Ureter (tissue), 1 donor: ENCODE results near the gene IFNL2. TPM values are rescaled to one million over a fixed set of nuclear protein-coding genes. Genes with fewer than 3 reads are reported as not detected.
"Not testable (repeated sequence)": the region's sequence is repeated elsewhere in the genome, so short reads cannot be mapped to it uniquely, and the experiment has no call there.

ENCODE experiments used
- DNase-seq: peaks from one replicate; pipeline ENCODE4 v3.0.0-alpha.2; 2020; ENCODE audit warnings: low spot score
- total RNA-seq: library from RNA; stranded (reverse); gene quantifications from one replicate; pipeline ENCODE4 v1.2.4, GENCODE V29; 2023
- donor health status: DM: yes; HTN: yes; CAD: no.

IFNL2 gene
- total RNA-seq, 1 donor from 2014 or later = not detected

- DNase-seq = no peak
These were observed 14.6 kb upstream of the IFNL2 start for GRCh38 chr19:39253374-39254149.

GRCh38 chr19:39254531-39255345, 13.5 kb upstream of the IFNL2 start:
- DNase-seq = no peak

DNA sequence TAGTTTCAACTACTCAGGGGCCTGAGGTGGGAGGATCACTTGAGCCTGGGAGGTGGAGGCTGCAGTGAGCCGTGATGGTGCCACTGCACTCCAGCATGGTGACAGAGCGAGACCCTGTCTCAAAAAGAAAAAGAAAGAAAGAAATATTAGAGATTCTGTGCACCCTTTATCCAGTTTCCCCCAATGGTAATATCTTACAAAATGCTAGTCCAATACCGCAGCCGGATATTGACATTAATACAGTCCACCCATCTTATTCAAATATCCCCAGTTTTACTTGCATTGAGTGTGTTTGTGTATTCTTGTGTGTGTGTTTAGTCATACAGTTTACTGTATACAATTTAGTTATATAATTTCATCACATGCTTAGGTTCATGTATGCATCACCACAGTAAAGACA, 11.0 kb upstream of the IFNL2 start:
- no peak for DNase-seq

DNA sequence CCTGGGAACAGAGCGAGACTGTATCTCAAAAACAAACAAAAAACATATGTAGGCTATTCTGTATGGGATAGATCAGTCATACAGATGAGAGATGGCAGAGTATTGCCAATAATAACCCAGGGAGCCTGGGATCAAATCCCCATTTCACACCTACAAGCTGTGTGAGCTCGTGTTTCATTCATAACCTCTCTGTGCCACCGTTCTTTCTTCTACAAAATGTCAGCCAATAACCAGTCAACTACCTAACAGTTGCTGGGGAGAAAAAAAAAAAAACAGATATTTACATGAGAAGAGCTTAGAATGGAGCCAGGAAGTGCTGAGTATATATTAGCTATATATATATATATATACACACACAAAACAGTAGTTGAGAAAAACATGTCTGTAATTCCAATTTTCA, 6.5 kb upstream of the IFNL2 start:
- no peak for DNase-seq

DNA sequence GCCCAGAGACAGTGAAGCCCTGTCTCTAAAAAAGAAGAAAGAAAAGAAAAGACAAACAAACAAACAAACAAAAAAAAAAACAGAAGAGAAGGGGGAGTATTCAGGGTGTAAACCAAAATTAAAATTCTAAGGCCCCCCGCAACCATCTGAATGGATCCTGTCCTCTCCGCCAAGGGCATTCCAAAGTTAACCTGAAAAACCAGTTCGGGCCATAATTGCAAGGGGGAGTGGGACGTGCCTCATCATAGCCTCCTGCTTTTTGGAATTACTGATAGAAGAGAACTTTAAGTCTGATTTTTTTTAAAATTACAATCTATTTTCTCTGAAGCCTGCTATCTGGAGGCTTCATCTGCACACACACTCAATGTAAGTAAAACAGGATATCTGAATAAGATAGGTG, 5.7 kb upstream of the IFNL2 start:
- DNase-seq = no peak

DNA sequence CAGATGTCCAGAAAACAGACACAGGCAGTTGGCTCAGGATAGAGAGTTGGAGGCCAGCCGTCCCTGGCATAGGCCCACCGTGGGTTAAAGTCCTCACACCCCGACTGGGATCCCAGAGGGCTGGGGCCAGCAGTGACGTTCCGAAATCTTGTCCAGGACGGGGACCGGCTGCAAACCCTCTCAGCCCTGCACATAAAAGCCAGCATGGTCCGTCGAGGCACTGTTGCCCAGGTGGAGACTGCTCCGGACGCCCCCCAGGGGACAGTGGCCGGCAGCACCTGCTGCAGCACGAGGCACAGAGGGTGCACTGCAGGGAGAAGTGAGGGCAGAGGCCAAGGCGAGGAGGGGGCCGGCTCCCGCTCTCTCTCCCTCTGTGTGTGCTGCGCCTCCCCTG, 4.3 kb upstream of the IFNL2 start:
- no peak for DNase-seq

- DNase-seq = no peak
These were observed 3.6 kb upstream of the IFNL2 start for GRCh38 chr19:39264306-39265290.

DNA sequence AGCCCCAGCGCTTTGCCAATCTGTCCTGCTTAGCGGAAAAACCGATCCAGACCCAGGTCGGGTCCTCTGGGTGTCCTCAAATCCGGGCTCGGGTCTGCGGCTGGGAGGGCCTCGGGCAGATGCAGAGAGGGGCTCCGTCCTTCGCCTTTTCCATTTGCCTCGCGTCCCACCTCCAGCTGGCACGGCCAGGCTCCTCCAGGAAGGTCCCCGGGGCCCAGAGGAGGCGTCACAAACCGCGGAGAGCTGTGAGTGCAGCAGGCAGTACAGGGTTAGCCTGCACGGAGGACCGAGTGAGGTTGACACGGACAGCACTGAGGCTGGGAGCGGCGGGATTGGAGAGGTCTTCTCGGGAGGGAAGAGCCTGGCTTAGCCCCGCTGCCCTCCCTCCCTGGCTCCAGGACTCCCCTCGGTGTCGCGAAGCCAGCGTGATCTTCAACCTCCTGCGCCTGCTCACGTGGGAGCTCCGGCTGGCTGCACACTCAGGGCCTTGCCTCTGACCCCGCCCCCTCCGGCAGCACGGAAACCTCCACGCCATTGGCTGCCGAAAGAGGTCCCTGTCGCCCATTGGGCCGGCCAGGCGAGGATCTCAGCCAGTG, 2.8 kb upstream of the IFNL2 start:
- DNase-seq = no peak

DNA sequence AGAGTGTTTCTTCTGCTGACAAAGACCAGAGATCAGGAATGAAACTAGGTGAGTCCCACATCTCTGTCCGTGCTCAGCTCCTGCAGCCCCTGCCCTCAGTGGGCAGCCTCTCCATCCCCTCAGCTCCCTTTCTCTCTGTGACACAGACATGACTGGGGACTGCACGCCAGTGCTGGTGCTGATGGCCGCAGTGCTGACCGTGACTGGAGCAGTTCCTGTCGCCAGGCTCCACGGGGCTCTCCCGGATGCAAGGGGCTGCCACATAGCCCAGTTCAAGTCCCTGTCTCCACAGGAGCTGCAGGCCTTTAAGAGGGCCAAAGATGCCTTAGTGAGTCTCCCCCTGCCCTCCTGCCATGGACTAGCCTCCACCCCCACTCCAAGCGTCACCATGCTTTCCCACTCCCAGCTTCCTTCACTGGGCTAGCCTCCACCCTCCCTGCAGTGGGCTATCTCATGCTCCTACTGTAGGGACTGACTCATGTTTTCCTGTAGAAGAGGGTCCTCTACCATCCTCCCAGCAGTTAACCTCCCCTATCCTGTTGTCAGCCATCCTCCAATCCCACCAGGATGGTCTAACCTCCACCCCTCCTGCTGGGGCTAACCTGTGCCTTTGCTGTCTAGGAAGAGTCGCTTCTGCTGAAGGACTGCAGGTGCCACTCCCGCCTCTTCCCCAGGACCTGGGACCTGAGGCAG, 481 bp downstream of the IFNL2 start:
- DNase-seq = not testable (repeated sequence)

DNA sequence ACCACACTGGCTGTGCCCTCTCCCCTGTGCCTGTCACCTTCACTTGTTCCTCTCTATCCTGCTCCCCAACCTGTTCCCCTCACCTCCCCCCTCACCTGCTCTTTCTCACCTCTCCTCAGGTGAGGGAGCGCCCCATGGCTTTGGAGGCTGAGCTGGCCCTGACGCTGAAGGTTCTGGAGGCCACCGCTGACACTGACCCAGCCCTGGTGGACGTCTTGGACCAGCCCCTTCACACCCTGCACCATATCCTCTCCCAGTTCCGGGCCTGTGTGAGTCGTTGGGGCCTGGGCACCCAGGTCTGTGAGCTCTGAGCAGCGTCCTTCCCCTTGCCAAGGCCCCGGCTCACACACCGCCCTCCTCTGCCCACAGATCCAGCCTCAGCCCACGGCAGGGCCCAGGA, 1.2 kb downstream of the IFNL2 start:
- not testable (repeated sequence) for DNase-seq

GRCh38 chr19:39270036-39270871, 2.1 kb downstream of the IFNL2 start:
- no peak for DNase-seq

DNA sequence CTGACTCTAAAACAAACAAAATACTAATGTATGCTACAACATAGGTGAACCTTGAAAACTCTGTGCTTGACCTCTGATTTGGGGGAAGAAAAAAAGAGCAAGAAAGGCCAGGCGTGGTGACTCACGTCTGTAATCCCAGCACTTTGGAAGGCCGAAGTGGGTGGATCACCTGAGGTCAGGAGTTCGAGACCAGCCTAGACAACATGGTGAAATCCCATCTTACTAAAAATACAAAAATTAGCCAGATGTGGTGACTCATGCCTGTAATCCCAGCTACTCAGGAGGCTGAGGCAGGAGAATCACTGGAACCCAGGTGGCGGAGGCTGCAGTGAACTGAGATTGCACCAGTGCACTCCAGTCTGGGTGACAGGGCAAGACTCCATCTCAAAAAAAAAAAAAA, 5.7 kb downstream of the IFNL2 start:
- DNase-seq = not testable (repeated sequence)

- no peak for DNase-seq
These were observed 7.4 kb downstream of the IFNL2 start for GRCh38 chr19:39275578-39275977.

- DNase-seq = no peak
These were observed 8.5 kb downstream of the IFNL2 start for GRCh38 chr19:39276740-39277139.

DNA sequence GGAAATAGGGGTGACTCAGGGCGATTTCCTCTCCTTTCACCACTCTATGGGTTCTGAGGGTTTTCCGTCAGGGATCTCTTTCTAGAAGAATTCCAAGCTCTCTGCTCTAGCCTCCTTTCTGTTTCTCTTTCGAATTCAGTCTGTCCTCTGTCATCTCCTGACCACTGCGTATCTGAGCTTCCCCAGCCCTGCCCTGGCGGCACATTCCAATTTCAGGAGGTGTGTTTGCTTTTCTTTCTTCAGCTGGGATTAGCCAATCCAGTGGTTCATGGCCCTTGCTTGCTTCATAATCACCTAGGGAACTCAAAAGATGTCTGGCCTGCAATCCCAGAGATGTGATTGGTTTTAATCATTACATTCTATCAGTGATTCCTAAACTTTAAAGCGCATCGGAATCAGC, 9.4 kb downstream of the IFNL2 start:
- no peak for DNase-seq

GRCh38 chr19:39282021-39282420, 13.8 kb downstream of the IFNL2 start:
- DNase-seq = no peak

DNA sequence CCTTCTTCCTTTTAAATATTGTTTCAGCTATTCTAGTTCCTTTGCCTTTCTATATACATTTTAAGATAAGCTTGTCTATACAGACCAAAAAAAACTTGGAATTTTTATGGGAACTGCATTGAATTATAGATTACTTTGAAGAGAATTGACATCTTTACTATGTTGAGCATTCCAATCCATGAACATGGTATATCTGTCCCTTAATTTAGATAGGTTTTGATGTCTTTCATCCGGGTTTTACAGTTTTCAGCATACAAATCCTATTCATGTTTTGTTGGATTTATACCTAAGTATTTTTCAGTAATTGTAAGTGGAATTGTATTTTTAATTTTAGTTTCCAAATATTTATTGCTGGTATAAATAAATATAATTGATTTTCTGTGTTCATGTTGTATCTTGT, 15.8 kb downstream of the IFNL2 start:
- DNase-seq = no peak

GRCh38 chr19:39293394-39293793, 25.2 kb downstream of the IFNL2 start:
- DNase-seq = no peak

DNA sequence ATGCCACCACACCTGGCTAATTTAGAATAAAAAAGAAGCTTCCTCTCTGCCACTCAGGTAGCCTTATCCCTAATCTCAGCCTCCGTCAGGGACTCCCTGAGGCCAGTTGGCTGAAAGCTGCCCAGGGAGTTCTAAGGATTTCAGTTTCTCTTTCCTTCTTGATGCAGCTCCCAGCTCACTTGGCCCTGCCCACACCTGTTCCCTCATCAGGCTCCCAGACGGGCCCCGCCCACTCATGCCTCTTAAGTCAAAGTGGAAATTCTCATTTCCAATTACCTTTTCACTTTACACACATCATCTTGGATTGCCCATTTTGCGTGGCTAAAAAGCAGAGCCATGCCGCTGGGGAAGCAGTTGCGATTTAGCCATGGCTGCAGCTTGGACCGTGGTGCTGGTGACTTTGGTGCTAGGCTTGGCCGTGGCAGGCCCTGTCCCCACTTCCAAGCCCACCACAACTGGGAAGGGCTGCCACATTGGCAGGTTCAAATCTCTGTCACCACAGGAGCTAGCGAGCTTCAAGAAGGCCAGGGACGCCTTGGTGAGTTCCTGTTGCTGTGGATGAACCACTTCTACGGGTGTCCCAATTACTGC, 28.0 kb downstream of the IFNL2 start, which contains the start of gene IFNL1:
Gene IFNL1 (plus strand): TSS at position 353 of the 591 bp plus-strand sequence. CDS start 15 bp downstream, at position 368.
- DNase-seq = no peak
